Measurements from ENCODE around the gene KNDC1. TPM values are rescaled to one million over a fixed set of nuclear protein-coding genes. Genes with fewer than 3 reads are reported as not detected.

Gene KNDC1
- total RNA-seq, 1 donor from 2014 or later: 7.1 TPM

- no peak for ATAC-seq
- no peak for DNase-seq (ENCODE audit: low spot score)
- intact Hi-C loops (cut with DNase I): loop anchor here (10.0 kb wide), 1 partner anchor 290 kb away; no protein-coding TSS in a partner anchor
Observed at GRCh38 chr10:133124357-133125211, 35.4 kb upstream of the KNDC1 start.

GRCh38 chr10:133125901-133126300 is 34.1 kb upstream of the KNDC1 start:
- intact Hi-C loops (cut with DNase I): loop anchor here (10.0 kb wide), 1 partner anchor 291 kb away; no protein-coding TSS in a partner anchor
- DNase-seq (ENCODE audit: low spot score) (no peak), ATAC-seq (no peak)

GRCh38 chr10:133126431-133127290 is 33.4 kb upstream of the KNDC1 start:
- no peak for ATAC-seq
- DNase-seq (ENCODE audit: low spot score): no peak
- intact Hi-C loops (cut with DNase I): loop anchor here (10.0 kb wide), 1 partner anchor 292 kb away; no protein-coding TSS in a partner anchor

- DNase-seq (ENCODE audit: low spot score): no peak
- ATAC-seq: no peak
- intact Hi-C loops (cut with DNase I): loop anchor here (10.0 kb wide), 1 partner anchor 293 kb away; no protein-coding TSS in a partner anchor
Observed at GRCh38 chr10:133127291-133128125, 32.5 kb upstream of the KNDC1 start.

GRCh38 chr10:133128126-133129070 is 31.6 kb upstream of the KNDC1 start:
- DNase-seq (ENCODE audit: low spot score): no peak
- intact Hi-C loops (cut with DNase I): loop anchor here (10.0 kb wide), 1 partner anchor 294 kb away; no protein-coding TSS in a partner anchor
- no peak for ATAC-seq

- intact Hi-C loops (cut with DNase I): loop anchor here (10.0 kb wide), 1 partner anchor 294 kb away; no protein-coding TSS in a partner anchor
- DNase-seq (ENCODE audit: low spot score): no peak
- no peak for ATAC-seq
Observed at GRCh38 chr10:133129071-133129858, 30.8 kb upstream of the KNDC1 start.

GRCh38 chr10:133129859-133130495 is 30.0 kb upstream of the KNDC1 start:
- ATAC-seq (no peak), DNase-seq (ENCODE audit: low spot score) (no peak)
- intact Hi-C loops (cut with DNase I): loop anchor here (10.0 kb wide), 1 partner anchor 295 kb away; no protein-coding TSS in a partner anchor

GRCh38 chr10:133130602-133131001 is 29.4 kb upstream of the KNDC1 start:
- intact Hi-C loops (cut with DNase I): no loop called here
- ATAC-seq (no peak), DNase-seq (ENCODE audit: low spot score) (no peak)

- ATAC-seq (no peak), DNase-seq (ENCODE audit: low spot score) (no peak)
- intact Hi-C loops (cut with DNase I): no loop called here
Observed at GRCh38 chr10:133131053-133131452, 29.0 kb upstream of the KNDC1 start.

- no peak for ATAC-seq
Observed at GRCh38 chr10:133131734-133132472, 28.1 kb upstream of the KNDC1 start.

GRCh38 chr10:133132473-133133291 is 27.3 kb upstream of the KNDC1 start:
- DNase-seq (ENCODE audit: low spot score) (no peak), ATAC-seq (no peak)
- intact Hi-C loops (cut with DNase I): no loop called here

More at GRCh38 chr10:133131734-133132472, 28.1 kb upstream of the KNDC1 start:
- intact Hi-C loops (cut with DNase I): no loop called here
- DNase-seq (ENCODE audit: low spot score): peak; percentile 53

GRCh38 chr10:133133471-133134231 is 26.4 kb upstream of the KNDC1 start:
- peak; percentile 49 for DNase-seq (ENCODE audit: low spot score)
- no peak for ATAC-seq
- intact Hi-C loops (cut with DNase I): no loop called here

GRCh38 chr10:133134411-133135115 is 25.5 kb upstream of the KNDC1 start:
- intact Hi-C loops (cut with DNase I): no loop called here
- DNase-seq (ENCODE audit: low spot score) (no peak), ATAC-seq (no peak)

- DNase-seq (ENCODE audit: low spot score): no peak
- ATAC-seq: no peak
- intact Hi-C loops (cut with DNase I): no loop called here
Observed at GRCh38 chr10:133135116-133135465, 24.9 kb upstream of the KNDC1 start.
